Parathyroid adenoma (tissue), 2 donors: ENCODE results near the gene RHOG.

Source experiments
- H2AFZ ChIP-seq: fragments of 300-600 bp; sonication (generic); one replicate; pipeline ENCODE4 v1.7.0; 2017; ENCODE audit warnings: antibody characterized with exemption, mild to moderate bottlenecking
- H3K27ac ChIP-seq: fragments of 300-600 bp; sonication (generic); one replicate; pipeline ENCODE4 v1.7.0; 2017
- H3K27me3 ChIP-seq: fragments of 300-600 bp; sonication (generic); one replicate; pipeline ENCODE4 v1.7.0; 2017; ENCODE audit warnings: low read length; ENCODE audit not compliant: control insufficient read depth, insufficient read depth
- H3K36me3 ChIP-seq: fragments of 300-600 bp; sonication (generic); one replicate; pipeline ENCODE4 v1.7.0; 2017; ENCODE audit warnings: low read length; ENCODE audit not compliant: control insufficient read depth, insufficient read depth
- H3K4me1 ChIP-seq: fragments of 300-600 bp; sonication (generic); one replicate; pipeline ENCODE4 v1.7.0; 2017; ENCODE audit warnings: control low read depth
- H3K4me2 ChIP-seq: fragments of 300-600 bp; sonication (generic); one replicate; pipeline ENCODE4 v1.7.0; 2017; ENCODE audit warnings: low read length
- H3K4me3 ChIP-seq: fragments of 300-600 bp; sonication (generic); one replicate; pipeline ENCODE4 v1.7.0; 2017; ENCODE audit warnings: low read depth, low read length
- H3K79me2 ChIP-seq: fragments of 300-600 bp; sonication (generic); one replicate; pipeline ENCODE4 v1.7.0; 2017; ENCODE audit warnings: control low read depth
- H3K9ac ChIP-seq: fragments of 300-600 bp; sonication (generic); one replicate; pipeline ENCODE4 v1.7.0; 2017; ENCODE audit warnings: mild to moderate bottlenecking
- H3K9me3 ChIP-seq: fragments of 300-600 bp; sonication (generic); one replicate; pipeline ENCODE4 v1.7.0; 2017; ENCODE audit warnings: low read length; ENCODE audit not compliant: control insufficient read depth
- CTCF ChIP-seq: fragments of 300-600 bp; sonication (generic); IDR thresholded peaks from one replicate; pipeline ENCODE4 v1.7.0; 2017; ENCODE audit warnings: antibody characterized with exemption, mild to moderate bottlenecking
- donor health status: primary hyperparathyroidism.

RHOG gene

DNA sequence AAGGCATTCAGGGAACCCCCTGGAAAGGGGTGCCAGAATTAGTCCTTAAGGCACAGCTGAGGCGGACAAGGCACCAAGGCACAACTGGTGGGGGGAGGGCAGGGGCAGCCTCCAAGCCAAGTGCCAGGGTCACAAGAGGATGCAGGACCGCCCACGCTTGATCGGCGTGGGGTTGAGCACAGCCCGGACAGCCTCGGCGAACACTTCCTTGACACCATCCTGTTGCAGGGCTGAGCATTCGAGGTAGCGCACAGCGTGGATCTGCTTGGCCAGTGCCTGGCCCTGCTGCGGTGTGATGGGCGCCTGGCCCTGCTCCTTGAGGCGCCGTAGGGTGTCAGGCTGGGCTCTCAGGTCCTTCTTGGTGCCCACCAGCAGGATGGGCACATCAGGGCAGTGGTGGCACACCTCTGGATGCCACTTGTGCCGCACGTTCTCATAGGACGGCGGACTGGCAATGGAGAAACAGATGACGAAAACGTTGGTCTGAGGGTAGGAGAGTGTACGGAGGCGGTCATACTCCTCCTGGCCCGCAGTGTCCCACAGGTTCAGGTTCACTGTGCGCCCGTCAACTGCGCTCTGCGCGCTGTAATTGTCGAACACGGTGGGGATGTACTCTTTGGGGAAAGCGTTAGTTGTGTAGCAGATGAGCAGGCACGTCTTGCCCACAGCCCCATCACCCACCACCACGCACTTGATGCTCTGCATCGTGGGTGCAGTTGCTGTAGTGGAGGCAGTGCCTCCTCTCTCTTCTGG lies 13.1 kb downstream of the RHOG start:
- Histone ChIP-seq H3K27ac (no peak overlapping the region), H3K9ac (no peak overlapping the region), H3K4me2 (no peak overlapping the region), H3K4me3 (no peak overlapping the region), H3K36me3 (no peaks in the 10 kb centered on the region), H3K79me2 (no peaks in the 10 kb centered on the region), H3K4me1 (peaks cover 7% of the 10 kb centered on the region), H3K9me3 (no peaks in the 10 kb centered on the region), H3K27me3 (no peaks in the 10 kb centered on the region), H2AFZ (no peak overlapping the region)
- TF ChIP-seq CTCF = no peak

GRCh38 chr11:3826721-3827120 lies 14.0 kb downstream of the RHOG start:
- Histone ChIP-seq H3K4me3 (no peak overlapping the region), H2AFZ (no peak overlapping the region), H3K9me3 (no peaks in the 10 kb centered on the region), H3K27me3 (no peaks in the 10 kb centered on the region), H3K9ac (no peak overlapping the region), H3K36me3 (no peaks in the 10 kb centered on the region), H3K4me1 (no peaks in the 10 kb centered on the region), H3K4me2 (no peak overlapping the region), H3K79me2 (no peaks in the 10 kb centered on the region), H3K27ac (no peak overlapping the region)
- no peak for TF ChIP-seq CTCF

DNA sequence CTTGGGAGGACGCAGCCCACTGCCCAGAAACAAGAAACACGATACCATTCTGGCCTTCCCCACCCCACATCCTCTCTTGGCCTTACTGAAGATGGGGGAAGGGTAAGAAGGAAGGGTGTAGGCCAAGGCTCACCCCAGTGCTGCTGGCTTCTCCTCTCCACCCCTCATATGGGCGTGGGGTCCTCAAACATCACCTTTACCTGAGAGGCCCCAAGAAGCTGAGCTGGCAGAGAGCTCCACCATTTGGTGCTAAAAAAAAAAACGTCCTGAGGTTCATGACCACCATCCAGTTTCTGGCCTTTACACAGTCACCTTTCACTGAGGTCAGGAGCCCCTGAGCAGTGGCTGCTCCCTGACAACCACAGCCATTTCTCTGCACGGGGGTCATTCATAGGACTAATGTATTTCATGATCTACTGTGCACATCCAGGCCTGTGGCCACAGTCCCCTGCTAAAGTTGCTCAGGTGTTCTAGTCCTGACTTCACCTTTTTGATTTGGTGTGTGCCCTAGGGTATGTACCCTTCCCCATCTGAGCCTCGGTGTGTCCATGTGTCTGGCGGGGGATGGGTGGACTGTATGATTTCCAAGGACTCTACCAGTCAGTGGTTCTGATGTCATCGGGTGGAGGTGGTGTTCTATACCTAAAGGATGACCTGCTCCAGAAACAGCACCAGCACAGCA lies 15.1 kb downstream of the RHOG start:
- Histone ChIP-seq H3K4me1 (no peaks in the 10 kb centered on the region), H3K27ac (no peak overlapping the region)

DNA sequence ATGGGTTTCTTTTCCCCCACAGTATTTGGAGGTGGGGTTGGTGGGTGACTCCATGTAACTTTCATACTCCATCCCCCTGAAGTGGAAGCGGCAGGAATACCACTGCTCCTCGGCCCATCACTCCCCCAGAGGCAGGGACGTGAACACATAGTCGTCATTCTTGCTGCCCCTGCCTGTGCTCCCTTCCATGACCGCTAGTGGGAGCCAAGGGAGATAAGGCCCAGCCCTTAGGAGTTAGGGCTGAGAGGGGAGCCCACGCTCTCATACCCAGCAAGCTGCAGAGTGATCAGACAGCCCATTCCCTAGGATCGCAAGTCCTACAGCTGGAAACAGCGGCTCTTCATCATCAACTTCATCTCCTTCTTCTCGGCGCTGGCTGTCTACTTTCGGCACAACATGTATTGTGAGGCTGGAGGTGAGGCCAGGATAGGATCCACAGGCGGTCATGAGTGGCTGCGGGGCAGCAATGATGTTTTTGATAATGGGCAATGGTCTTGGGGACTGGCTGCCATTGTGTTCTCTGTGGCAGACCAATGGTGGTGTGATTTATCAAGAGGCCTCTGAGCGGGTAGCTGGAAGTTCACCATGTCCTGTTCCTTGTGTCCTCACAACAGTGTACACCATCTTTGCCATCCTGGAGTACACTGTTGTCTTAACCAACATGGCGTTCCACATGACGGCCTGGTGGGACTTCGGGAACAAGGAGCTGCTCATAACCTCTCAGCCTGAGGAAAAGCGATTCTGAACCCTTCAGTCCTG lies 15.9 kb downstream of the RHOG start:
- no peaks in the 10 kb centered on the region for H3K4me1 ChIP-seq
- no peaks in the 10 kb centered on the region for H3K36me3 ChIP-seq
- no peak overlapping the region for H2AFZ ChIP-seq
- no peak overlapping the region for H3K4me2 ChIP-seq
- H3K9me3 ChIP-seq = no peaks in the 10 kb centered on the region
- H3K27ac ChIP-seq = no peak overlapping the region
- no peak overlapping the region for H3K9ac ChIP-seq
- H3K4me3 ChIP-seq = no peak overlapping the region
- H3K79me2 ChIP-seq = no peaks in the 10 kb centered on the region
- no peaks in the 10 kb centered on the region for H3K27me3 ChIP-seq
- TF ChIP-seq CTCF = peak; percentile 50

More for the DNA sequence above, 15.1 kb downstream of the RHOG start:
- H3K9me3 ChIP-seq = no peaks in the 10 kb centered on the region
- TF ChIP-seq CTCF = no peak
- H3K27me3 ChIP-seq = no peaks in the 10 kb centered on the region
- no peak overlapping the region for H3K4me2 ChIP-seq
- H2AFZ ChIP-seq = no peak overlapping the region
- no peaks in the 10 kb centered on the region for H3K79me2 ChIP-seq
- H3K4me3 ChIP-seq = no peak overlapping the region
- no peak overlapping the region for H3K9ac ChIP-seq
- H3K36me3 ChIP-seq = no peaks in the 10 kb centered on the region
